DOHH2 (cell line): ENCODE results near the gene DLK1.

Experiments
- EZH2phosphoT487 ChIP-seq: fragments of 200-600 bp; sonication (generic); IDR thresholded peaks from 2 replicates; pipeline ENCODE4 v1.6.1; 2017; ENCODE audit warnings: borderline replicate concordance, mild to moderate bottlenecking, antibody characterized with exemption, low read length, moderate library complexity, mixed read lengths
- TF ChIP-seq, protein P1 (sequence below): fragments of 200-600 bp; sonication (generic); IDR thresholded peaks from one replicate; pipeline ENCODE4 v1.5.1; 2014; ENCODE audit warnings: antibody characterized with exemption, mild to moderate bottlenecking, low read depth, low read length; ENCODE audit not compliant: poor library complexity, severe bottlenecking

DNA sequence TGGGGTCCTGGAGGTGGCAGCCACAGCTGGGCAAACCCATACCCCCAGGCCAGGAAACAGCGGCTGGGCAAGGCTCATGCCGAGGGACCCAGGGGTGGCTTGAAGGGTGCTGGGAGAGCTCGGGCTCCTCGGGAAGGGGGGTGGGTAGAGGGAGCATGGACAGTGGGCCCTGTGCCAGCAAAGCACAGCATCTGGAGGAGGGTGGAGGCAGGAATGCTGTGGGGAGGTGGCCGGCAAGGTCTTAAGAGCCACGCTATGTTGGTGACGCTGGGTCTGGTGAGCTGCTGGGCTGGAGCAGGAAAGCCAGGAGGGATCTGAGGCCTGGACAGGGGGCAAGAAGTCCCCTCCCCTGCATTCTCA, 48.2 kb upstream of the DLK1 start:
- TF ChIP-seq, protein P1, sequence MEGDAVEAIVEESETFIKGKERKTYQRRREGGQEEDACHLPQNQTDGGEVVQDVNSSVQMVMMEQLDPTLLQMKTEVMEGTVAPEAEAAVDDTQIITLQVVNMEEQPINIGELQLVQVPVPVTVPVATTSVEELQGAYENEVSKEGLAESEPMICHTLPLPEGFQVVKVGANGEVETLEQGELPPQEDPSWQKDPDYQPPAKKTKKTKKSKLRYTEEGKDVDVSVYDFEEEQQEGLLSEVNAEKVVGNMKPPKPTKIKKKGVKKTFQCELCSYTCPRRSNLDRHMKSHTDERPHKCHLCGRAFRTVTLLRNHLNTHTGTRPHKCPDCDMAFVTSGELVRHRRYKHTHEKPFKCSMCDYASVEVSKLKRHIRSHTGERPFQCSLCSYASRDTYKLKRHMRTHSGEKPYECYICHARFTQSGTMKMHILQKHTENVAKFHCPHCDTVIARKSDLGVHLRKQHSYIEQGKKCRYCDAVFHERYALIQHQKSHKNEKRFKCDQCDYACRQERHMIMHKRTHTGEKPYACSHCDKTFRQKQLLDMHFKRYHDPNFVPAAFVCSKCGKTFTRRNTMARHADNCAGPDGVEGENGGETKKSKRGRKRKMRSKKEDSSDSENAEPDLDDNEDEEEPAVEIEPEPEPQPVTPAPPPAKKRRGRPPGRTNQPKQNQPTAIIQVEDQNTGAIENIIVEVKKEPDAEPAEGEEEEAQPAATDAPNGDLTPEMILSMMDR: no peak
- no peak for TF ChIP-seq EZH2phosphoT487
